ENCODE data around the gene WNT5B.
"Not testable (repeated sequence)": the region's sequence is repeated elsewhere in the genome, so short reads cannot be mapped to it uniquely, and the experiment has no call there.

The WNT5B gene

DNA sequence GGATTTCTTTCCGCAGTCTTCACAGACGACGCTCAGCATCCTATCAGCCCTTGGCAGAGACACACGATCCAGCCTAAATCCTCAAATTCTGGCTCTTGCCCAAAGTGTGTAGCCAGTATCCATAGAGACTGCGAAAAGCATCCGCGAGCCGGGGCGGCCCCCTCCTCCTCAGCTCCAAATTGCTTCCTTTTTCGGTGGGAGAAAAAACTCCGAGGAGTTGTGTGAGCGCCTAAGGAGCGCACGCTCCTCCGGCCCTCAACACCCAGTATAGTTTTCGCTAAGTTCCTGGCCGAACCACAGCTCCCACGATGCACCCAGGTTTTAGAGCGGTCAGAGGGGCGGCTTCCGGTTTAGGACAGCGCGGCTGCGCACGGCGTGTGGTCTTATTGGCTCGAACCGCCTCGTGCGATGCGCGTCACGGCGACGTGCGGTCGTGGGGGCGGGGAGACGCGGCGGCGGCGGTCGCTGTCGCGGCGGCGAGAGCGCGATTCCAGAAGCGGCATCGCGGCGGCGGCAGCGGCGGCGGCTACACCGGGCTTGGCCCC is 61.6 kb downstream of the WNT5B start, which contains the start of gene ADIPOR2:
Gene ADIPOR2, plus strand, starts transcription at position 493 of the 545 bp plus-strand sequence. CDS start 63,274 bp downstream, outside the sequence.
- TF ChIP-seq GATA1 (IDR thresholded peaks at IDR 0.05; ENCODE audit: low read depth, low read length) (no peak), POLR2A (IDR thresholded peaks at IDR 0.05; ENCODE audit: low read length) (peak; percentile 91)
- peak; percentile 98 to 99 for DNase-seq

- no peak for TF ChIP-seq POLR2A (IDR thresholded peaks at IDR 0.05; ENCODE audit: low read length)
- peak; percentile 82 to 85 for DNase-seq
Measured at GRCh38 chr12:1691123-1692007, 62.3 kb downstream of the WNT5B start.

DNA sequence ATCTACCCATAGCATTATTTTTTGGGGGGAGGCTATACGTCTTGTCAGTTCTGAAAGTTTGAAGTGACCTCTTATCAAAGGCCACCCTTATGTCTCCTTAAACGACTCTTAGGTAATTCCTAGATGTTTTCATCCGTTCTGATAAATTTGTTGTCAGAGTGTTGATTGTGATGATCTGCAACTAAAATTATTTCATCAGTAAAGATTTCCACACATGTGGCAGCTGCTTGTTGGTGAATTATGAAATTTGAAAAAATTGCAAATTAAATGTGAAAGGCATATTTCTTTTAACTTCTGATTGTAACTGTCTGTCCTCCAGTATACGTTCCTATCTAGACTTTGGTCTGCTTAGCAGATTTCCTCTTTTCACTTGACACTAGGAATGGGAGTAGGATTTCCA is 63.2 kb downstream of the WNT5B start:
- TF ChIP-seq GATA1 (IDR thresholded peaks at IDR 0.05; ENCODE audit: low read depth, low read length) (no peak), POLR2A (IDR thresholded peaks at IDR 0.05; ENCODE audit: low read length) (no peak)
- DNase-seq: peak; percentile 53 to 59

DNA sequence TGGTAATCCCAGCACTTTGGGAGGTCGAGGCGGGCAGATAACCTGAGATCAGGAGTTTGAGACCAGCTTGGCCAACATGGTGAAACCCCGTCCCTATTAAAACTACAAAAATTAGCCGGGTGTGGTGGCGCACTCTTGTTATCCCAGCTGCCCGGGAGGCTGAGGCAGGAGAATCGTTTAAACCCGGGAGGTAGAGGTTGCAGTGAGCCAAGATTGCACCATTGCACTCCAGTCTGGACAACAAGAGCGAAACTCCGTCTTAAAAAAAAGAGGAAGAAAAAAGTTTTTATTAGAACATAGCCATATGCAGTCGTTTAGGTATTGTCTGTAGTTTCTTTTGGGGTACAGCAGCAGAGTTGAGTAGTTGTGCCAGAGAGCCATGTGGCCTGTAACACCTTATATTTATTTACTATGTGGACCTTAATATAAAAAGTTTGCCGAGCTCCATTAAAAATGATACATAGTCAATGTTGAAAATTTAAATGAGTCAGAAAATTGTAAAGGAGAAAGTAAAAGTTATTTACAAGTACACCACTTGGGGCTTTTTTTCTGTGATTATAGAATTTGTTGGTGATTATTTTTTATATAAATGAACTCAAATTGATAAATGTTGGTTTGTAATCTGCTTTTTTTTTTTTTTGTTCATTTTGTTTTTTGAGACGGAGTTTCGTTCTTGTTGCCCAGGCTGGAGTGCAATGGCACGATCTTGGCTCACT is 64.0 kb downstream of the WNT5B start:
- TF ChIP-seq POLR2A (IDR thresholded peaks at IDR 0.05; ENCODE audit: low read length) (no peak), GATA1 (IDR thresholded peaks at IDR 0.05; ENCODE audit: low read depth, low read length) (no peak)
- DNase-seq: no peak

DNA sequence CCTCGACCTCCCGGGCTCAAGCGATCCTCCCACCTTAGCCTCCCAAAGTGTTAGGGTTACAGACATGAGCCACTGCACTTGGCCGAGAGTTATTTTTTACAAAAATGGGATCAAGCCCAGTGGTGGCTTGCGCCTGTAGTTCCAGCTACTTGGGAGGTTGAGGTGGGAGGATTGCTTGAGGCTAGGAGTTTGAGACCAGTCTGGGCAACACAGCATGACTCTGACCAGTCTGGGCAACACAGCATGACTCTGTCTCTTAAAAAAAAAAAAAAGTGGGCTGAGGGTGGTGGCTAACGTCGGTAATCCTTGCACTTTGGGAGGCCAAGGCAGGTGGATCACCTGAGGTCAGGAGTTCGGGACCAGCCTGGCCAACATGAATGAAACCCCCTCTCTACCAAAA is 66.1 kb downstream of the WNT5B start:
- DNase-seq: not testable (repeated sequence)

DNA sequence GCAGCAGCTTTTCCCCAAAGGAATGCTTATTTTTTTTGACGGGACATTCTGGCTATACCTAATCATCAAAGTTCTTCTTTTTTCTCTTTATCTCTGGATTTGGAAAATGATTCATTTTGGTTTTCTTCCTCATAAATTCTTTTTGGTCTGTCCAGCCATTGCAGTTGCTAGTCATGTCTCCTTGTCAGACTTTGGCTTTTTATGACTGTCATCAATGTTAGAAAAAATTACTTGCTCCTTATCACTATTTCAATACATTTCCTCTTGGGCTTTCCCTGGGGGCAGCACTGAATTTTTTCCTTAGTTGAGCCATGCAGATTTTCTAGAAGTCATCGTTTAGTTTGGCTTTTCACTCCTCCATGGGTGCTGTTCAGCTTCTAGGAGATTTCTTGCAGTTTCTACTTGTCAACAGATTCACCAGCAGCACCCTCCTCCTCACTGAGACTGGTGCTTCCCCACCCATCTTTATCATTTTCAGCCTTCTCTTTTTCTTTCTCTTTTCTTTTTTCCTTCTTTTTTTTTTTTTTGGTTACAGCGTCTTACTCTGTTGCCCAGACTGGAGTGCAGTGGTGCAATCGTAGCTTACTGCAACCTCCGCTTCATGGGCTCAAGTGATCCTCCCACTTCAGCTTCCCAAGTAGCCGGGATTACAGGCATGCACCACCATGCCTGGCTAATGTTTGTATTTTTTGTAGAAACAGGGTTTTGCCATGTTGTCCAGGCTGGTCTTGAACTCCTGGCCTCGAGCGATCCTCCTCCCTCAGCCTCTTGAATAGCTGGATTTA is 67.0 kb downstream of the WNT5B start:
- DNase-seq: peak in 1 of 2 experiments; percentile 27
- TF ChIP-seq POLR2A (IDR thresholded peaks at IDR 0.05; ENCODE audit: low read length) (no peak), GATA1 (IDR thresholded peaks at IDR 0.05; ENCODE audit: low read depth, low read length) (no peak)

DNA sequence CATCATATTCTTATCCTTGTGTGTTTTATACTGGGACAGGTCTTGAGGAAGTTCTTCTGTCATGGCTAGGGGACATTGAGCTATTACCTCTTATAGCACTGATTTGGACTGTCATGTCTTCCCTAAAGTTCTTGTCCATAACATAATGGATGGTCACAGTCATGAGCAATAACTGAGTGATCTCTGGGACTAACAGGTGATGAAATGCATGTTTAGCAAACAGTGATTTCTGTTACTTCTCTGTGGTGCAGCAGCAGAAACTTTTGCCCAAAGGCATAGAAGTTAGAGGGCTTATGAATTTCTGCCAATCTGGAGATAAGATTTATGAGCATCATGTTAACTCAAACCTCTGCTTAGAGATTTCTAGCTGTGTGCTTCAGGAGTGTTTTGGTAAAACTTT is 67.8 kb downstream of the WNT5B start:
- no peak for DNase-seq
- TF ChIP-seq POLR2A (IDR thresholded peaks at IDR 0.05; ENCODE audit: low read length) (no peak), GATA1 (IDR thresholded peaks at IDR 0.05; ENCODE audit: low read depth, low read length) (no peak)

All from erythroblast (primary cell).